GM19455 (cell line): ENCODE measurements around the gene KIF21B.

Source experiments
- ATAC-seq: cut with Tn5 transposase; IDR thresholded peaks from one replicate; pipeline ENCODE4 v1.9.1; 2021; ENCODE audit not compliant: unreplicated experiment

Gene KIF21B, protein sequence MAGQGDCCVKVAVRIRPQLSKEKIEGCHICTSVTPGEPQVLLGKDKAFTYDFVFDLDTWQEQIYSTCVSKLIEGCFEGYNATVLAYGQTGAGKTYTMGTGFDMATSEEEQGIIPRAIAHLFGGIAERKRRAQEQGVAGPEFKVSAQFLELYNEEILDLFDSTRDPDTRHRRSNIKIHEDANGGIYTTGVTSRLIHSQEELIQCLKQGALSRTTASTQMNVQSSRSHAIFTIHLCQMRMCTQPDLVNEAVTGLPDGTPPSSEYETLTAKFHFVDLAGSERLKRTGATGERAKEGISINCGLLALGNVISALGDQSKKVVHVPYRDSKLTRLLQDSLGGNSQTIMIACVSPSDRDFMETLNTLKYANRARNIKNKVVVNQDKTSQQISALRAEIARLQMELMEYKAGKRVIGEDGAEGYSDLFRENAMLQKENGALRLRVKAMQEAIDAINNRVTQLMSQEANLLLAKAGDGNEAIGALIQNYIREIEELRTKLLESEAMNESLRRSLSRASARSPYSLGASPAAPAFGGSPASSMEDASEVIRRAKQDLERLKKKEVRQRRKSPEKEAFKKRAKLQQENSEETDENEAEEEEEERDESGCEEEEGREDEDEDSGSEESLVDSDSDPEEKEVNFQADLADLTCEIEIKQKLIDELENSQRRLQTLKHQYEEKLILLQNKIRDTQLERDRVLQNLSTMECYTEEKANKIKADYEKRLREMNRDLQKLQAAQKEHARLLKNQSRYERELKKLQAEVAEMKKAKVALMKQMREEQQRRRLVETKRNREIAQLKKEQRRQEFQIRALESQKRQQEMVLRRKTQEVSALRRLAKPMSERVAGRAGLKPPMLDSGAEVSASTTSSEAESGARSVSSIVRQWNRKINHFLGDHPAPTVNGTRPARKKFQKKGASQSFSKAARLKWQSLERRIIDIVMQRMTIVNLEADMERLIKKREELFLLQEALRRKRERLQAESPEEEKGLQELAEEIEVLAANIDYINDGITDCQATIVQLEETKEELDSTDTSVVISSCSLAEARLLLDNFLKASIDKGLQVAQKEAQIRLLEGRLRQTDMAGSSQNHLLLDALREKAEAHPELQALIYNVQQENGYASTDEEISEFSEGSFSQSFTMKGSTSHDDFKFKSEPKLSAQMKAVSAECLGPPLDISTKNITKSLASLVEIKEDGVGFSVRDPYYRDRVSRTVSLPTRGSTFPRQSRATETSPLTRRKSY (N-terminal part only)

GRCh38 chr1:201023517-201023902 is at the start of gene KIF21B:
Gene KIF21B, minus strand, starts transcription at chr1:201023714. Its CDS starts 331 bp downstream, at chr1:201023383.
- ATAC-seq, result peak; percentile 60

- ATAC-seq, result no peak
Measured at GRCh38 chr1:201072922-201073321, 49.4 kb upstream of the KIF21B start.

DNA sequence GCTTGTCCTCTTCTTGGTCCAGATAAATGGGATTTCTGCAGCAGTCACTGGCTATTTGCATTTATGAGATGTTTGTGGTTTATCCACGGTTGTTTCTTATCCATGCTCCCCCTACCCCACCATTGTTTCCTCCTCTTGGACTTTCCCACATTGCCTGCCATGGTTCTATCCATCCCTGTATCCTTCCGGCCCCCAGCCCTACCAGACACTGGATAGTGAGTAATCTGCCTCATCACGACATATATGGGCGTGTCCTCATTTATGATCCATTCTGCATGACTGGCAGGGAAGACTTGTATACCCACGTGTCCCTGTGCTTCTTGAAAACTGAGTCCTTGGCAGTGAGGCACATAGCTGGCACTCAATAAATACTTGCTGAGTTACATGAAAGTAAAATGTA is 48.6 kb upstream of the KIF21B start:
- ATAC-seq, result no peak

- no peak for ATAC-seq
Measured at GRCh38 chr1:201069636-201070035, 46.1 kb upstream of the KIF21B start.

DNA sequence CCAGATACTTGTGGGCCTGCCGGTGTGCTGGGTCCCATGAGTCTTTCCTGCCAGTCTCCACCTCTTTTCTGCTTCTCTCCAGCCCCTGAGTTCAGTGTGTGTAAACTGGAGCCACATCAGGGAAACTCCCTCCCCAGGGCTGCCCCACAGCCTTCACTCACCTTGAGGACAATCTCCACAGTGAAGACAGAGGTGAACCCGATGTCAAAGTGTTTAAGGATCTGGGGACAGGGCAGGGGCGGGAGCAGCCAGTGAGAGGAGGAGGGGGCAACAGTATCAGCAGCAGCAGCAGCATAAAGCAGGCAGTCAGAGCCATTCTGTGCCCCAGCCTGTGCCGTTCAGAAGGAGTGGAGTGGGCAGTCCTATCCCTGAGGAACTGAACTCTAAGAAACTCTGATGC is 45.5 kb upstream of the KIF21B start:
- ATAC-seq, result no peak

GRCh38 chr1:201066986-201067385 is 43.5 kb upstream of the KIF21B start:
- ATAC-seq, result no peak

DNA sequence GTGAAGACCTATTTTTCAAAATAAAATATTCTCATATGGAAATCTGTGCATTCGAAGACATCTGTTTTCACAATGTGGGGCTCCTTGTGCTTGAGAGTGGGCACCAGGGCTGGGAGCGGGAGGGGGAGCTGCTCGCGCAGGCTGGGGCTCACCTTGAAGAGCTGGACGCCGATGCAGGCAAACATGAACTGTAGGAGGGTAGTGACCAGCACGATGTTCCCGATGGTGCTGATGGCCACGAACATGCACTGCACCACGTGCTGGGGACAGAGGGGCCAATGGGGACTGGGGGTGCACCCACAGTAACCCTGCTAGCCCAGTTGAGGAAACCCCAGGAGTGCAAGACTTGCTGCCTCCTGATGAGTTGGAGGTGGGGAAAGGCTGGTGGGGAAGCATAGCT is 42.2 kb upstream of the KIF21B start:
- no peak for ATAC-seq

DNA sequence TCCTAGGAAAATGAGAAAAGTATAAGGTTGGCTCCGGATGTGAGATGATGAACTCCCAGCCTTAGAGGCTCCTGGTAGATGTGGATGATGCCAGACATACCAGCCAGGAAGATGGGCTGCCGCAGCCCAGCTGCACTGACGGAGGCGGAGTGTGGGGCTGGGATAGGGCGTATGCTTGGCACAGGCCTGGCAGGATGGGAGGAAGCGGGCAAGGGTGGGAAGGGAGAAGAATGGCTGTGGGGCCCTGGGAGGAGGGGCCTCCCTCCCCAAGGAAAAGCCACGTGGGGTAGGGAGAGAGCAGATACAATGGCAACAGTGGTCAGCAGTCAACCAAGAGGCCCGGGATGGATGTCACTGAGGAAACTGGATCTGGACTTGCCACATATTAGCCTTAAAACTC is 41.3 kb upstream of the KIF21B start:
- no peak for ATAC-seq

DNA sequence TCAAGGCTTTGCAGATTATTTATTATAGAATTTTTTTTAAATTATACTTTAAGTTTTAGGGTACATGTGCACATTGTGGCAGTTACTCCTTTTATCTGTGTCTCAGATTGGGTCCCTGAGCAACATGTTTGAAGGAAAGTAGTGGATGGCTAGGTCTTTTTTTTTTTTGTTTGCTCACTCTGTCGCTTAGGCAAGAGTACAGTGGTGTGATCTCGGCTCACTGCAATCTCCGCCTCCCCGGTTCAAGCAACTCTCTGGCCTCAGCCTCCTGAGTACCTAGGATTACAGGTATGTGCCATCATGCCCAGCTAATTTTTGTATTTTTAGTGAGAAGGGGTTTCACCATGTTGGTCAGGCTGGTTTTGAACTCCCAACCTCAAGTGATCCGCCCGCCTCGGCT is 39.6 kb upstream of the KIF21B start:
- no peak for ATAC-seq

DNA sequence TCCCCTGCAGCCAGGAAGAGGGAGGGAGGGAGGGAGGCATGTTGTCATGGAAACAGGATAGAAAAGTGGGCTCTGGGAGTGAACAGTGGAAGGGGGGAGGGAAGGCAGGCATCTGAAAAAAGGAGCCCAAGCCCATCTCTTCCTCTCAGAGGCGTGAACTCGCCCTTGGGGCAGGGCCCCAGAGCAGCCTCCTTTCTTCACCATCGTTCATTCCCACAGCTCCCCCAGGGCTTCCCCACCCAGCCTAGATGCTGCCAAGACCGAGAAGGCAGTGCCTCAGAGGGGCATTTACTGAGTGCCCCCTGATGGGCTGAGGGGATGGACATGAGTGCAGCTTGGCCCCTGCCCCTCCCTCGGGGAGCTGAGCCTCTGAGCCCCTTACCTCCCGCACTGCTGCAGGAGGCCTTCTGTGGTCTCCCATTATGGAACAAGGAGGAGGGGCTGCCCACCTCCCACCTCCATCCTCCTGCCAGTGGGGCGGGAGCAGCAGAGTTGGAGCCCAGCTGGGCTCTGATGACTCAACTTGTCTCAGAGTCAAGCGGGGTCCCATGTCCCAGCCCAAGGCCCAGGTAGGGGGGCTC is 39.1 kb upstream of the KIF21B start:
- ATAC-seq, result no peak

DNA sequence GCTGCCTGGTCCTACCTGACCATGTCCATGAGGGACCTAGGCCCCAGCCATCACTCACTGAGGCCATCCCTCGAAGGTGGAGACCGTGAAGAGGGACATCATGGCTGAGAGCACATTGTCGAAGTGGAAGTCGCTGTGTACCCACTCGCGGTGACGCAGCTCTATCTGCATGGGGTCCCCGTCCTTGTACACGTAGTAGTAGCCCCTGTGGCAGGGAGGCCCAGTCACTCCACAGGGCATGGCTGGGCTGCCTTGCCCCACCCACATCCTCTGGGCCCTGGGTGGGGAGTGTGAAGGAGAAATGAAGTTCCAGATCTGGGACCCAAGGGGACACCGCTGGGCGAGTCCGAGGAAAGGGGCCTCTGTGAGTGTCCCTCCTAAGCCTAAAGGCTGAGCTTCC is 38.4 kb upstream of the KIF21B start:
- no peak for ATAC-seq

DNA sequence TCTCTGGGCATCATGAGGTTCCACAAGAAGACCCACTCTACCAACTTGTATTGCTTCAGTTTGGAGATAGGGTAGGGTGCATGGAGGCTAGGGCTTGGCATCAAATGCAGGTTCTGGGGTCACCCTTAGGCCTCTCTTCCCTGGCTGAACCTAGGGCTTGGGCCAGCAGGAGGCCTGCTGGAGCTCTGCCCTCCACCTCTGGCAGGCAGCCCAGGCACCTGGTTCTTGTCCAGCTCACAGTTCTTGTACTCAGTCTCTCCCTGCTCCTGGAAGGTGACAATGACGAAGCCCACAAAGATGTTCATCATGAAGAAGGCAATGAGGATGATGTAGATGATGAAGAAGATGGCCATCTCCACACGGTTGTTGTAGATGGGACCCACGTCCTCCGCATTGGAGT is 37.5 kb upstream of the KIF21B start:
- ATAC-seq, result no peak

GRCh38 chr1:201060586-201060985 is 37.1 kb upstream of the KIF21B start:
- no peak for ATAC-seq

DNA sequence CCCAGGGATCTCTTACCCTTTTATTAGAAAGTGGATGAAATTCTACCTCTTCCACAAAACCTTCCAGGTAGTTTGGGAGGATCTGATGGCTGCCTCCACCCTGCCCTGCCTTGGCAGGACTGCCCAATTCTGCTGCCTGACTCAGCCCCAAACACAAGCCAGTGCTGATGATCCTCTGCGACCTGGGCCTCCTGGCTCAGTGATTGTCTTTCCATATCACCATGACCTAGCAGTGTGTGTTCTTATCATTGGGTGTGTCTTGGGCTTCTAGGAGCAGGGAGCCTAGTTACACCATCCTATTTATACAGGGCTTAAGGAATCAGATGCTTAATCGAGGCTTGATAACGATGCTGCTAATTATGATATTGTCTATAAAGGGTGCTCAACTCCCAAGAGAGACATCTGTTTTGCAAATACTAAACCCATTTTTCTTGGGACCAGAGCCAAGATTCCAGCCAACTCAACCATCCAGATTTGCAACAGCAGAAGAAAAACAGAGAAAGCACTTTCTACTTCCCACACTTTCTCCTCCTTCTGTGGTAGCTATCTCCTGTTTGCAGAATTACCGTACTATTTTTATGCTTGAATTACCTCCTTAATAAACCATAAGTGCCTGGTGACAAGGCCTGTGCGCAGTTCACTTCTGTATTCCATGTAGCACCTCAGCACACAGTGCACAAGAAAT is 36.5 kb upstream of the KIF21B start:
- ATAC-seq, result no peak

GRCh38 chr1:201059401-201059800 is 35.9 kb upstream of the KIF21B start:
- no peak for ATAC-seq

GRCh38 chr1:201054091-201054543 is 30.6 kb upstream of the KIF21B start:
- no peak for ATAC-seq

GRCh38 chr1:201053155-201053860 is 29.8 kb upstream of the KIF21B start:
- ATAC-seq, result no peak

GRCh38 chr1:201051399-201051798 is 27.9 kb upstream of the KIF21B start:
- ATAC-seq, result no peak

- no peak for ATAC-seq
Measured at GRCh38 chr1:201050515-201051277, 27.2 kb upstream of the KIF21B start.
